Stimulated activated CD8-positive, alpha-beta memory T cell treated with anti-CD3 and anti-CD28 coated beads, Interleukin-4, amount 100 ng/mL, for 24 hours (primary cell): Measurements from ENCODE around the gene TCTN3.
"Not testable (repeated sequence)": the region's sequence is repeated elsewhere in the genome, so short reads cannot be mapped to it uniquely, and the experiment has no call there.

Experiments
- DNase-seq: peaks from one replicate; pipeline ENCODE4 v3.0.0-alpha.2; 2020; ENCODE audit warnings: low read depth

The TCTN3 gene

DNA sequence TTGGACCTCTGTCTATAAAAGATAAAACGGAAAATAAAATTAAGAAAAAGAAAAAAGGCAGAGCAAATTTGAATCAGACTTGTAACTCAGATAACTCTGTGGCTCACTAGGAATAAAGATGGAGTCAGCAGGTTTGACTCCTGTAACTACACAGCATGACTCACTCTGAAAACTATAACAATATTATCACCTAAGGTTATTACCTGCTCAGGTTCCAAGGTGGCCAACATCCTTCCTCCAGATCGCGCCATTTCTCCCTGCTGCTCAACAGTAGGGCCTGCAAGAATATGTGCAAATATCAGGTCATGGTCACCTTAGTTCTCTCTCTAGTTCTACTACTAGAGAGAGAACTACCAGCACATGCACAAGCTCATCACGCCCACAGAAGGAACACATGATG lies 67.2 kb downstream of the TCTN3 start:
- DNase-seq = no peak

GRCh38 chr10:95620415-95620814 lies 73.3 kb downstream of the TCTN3 start:
- DNase-seq = not testable (repeated sequence)

DNA sequence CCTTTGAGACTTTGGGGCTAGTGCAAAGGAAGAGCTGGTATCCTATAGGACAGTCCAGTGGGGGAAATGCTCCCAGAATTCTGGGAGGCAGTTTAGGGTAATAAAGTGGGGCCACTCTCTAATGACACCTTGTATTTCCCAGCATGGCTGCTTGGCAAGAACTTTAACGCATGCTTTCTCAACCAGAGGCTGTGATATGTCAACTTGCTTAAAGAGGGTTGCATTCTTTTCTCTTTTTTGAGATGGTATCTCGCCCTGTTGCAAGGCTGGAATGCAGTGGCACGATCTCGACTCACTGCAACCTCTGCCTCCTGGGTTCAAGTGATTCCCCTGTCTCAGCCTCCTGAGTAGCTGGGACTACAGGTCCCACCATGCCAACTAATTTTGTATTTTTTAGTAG lies 75.6 kb downstream of the TCTN3 start:
- no peak for DNase-seq

DNA sequence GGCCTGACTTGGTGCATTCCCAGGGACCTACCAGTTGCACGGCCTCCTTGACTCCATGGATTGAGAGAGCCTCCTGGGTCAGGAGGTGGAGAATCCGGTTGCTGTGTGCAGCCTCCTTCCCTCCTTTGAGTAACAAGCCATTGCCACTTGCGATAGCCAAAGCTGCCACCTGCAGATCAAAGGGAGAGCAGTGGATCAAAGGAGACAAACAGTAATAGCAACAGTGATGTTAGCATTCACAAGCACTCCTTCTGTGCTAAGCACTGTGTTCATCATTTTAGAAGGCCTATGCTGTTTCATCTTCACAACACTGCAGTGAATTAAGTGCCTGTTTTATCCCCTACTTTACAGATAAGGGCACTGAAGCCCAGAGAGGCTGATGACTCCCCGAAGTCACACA lies 77.3 kb downstream of the TCTN3 start:
- no peak for DNase-seq
